ENCODE data around the gene SLC43A1. TPM values are rescaled to one million over a fixed set of nuclear protein-coding genes. Genes with fewer than 3 reads are reported as not detected.

Gene SLC43A1
- polyA plus RNA-seq, 1 of the 3 experiments (the other 2 are of a cell fraction): 4.4 TPM

DNA sequence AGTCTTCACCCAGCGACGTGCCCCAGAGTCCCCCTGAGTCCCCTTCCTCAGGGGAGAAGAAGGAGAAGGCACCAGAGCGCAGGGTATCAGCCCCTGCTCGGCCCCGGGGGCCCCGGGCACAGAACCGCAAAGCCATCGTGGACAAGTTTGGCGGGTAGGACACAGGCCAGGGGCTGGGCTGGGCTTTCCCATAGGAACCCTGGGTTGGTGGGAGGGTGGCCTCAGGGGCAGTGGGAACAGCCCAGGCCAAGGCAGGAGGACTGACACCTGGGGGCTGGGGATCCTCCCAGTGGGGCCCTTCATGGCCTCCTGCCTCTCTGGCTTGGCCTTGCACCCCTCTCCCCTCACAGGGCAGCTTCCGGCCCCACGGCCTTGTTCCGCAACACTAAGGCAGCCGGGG lies 30.4 kb upstream of the SLC43A1 start:
- ChIA-PET POLR2A (no interaction called here), CTCF (interaction anchor here (1.0 to 2.6 kb wide), 2 partner anchors 52 to 53 kb away, joined by 3 to 12 read pairs; no protein-coding TSS in a partner anchor)
- Histone ChIP-seq H3K36me3 (replicated peaks in 1 of 2; ENCODE audit: control insufficient read depth in 1 of 2, insufficient read depth in 2 of 2, low read length in 1 of 2) (peaks cover 0 to 12% of the 10 kb centered on the region in 2 experiments), H3K4me1 (ENCODE audit: control insufficient read depth in 1 of 2, insufficient read depth in 2 of 2, low read depth in 1 of 2, low read length in 1 of 2) (no peaks in the 10 kb centered on the region; a peak in 1 of 4 replicates), H3K27me3 (ENCODE audit: insufficient read depth) (no peaks in the 10 kb centered on the region), H3K4me3 (ENCODE audit: low read depth in 2 of 2, low read length in 1 of 2) (no peak overlapping the region), H4K20me1 (ENCODE audit: insufficient read depth) (no peaks in the 10 kb centered on the region), H3K27ac (ENCODE audit: low read depth in 2 of 2, low read length in 1 of 2) (no peak overlapping the region), H3K9me3 (no peaks in the 10 kb centered on the region), H3K9ac (no peak overlapping the region), H3K79me2 (ENCODE audit: insufficient read depth) (no peaks in the 10 kb centered on the region), H2AFZ (ENCODE audit: low read depth) (no peak overlapping the region), H3F3A (replicated peaks; ENCODE audit: insufficient read depth) (no peaks in the 10 kb centered on the region), H3K4me2 (no peak overlapping the region), H3K9me2 (no peaks in the 10 kb centered on the region)
- 92% methylated on average over 7 of the region's 13 CpGs for WGBS (ENCODE audit: low lambda C conversion rate)
- no peak for TF ChIP-seq RAD21 (IDR thresholded peaks at IDR 0.05; ENCODE audit: low read length)
- no peak for TF ChIP-seq YY1 (IDR thresholded peaks at IDR 0.05; ENCODE audit: low read depth)
- TF ChIP-seq RXRA (IDR thresholded peaks at IDR 0.05; ENCODE audit: borderline replicate concordance, low read depth): no peak
- no peak for TF ChIP-seq NRF1 (IDR thresholded peaks at IDR 0.05; ENCODE audit: low read depth, low read length)
- no peak for TF ChIP-seq FOXJ3 (CRISPR knock-in tag; IDR thresholded peaks at IDR 0.05)
- TF ChIP-seq CHD2 (IDR thresholded peaks at IDR 0.05; ENCODE audit: low read length, partially characterized antibody): no peak
- TF ChIP-seq TEAD4 (IDR thresholded peaks at IDR 0.05; ENCODE audit: borderline replicate concordance, insufficient read depth): no peak
- TF ChIP-seq TAF1 (IDR thresholded peaks at IDR 0.05; ENCODE audit: borderline replicate concordance, low read depth, low read length): no peak
- TF ChIP-seq SMC3 (IDR thresholded peaks at IDR 0.05; ENCODE audit: low read depth, low read length): no peak
- no peak for DNase-seq

DNA sequence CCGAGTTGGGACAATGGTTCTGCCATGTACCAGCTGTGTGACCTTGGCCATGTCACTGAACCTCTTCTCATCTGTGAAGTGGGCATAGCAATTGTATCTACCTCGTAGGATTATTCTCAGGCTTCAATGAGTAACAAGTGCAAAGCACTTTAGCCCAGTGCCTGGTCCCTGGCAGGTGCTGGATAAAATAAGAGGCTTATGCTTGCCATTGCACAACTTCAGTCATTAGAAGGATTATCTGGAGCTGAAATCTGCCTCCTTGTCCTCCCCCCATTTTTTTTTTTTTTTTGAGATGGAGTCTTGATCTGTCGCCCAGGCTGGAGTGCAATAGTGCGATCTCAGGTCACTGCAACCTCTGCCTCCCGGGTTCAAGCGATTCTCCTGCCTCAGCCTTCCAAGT lies 29.1 kb upstream of the SLC43A1 start:
- 83% methylated on average over 6 of the region's 6 CpGs for WGBS (ENCODE audit: low lambda C conversion rate)
- H3K4me1 ChIP-seq (ENCODE audit: control insufficient read depth in 1 of 2, insufficient read depth in 2 of 2, low read depth in 1 of 2, low read length in 1 of 2): no peaks in the 10 kb centered on the region; a peak in 1 of 4 replicates
- DNase-seq: no peak
- no peak overlapping the region for H2AFZ ChIP-seq (ENCODE audit: low read depth)
- no peak overlapping the region for H3K9ac ChIP-seq
- ChIA-PET CTCF (interaction anchor here (0.7 to 2.6 kb wide), 5 partner anchors 10 to 100 kb away, joined by 3 to 12 read pairs (median 5); partner anchors contain the start of gene UBE2L6), POLR2A (no interaction called here)
- H3K9me3 ChIP-seq: no peaks in the 10 kb centered on the region
- no peaks in the 10 kb centered on the region for H3K79me2 ChIP-seq (ENCODE audit: insufficient read depth)
- H3K4me2 ChIP-seq: no peak overlapping the region
- no peak overlapping the region for H3K27ac ChIP-seq (ENCODE audit: low read depth in 2 of 2, low read length in 1 of 2)
- H3K4me3 ChIP-seq (ENCODE audit: low read depth in 2 of 2, low read length in 1 of 2): no peak overlapping the region
- H4K20me1 ChIP-seq (ENCODE audit: insufficient read depth): no peaks in the 10 kb centered on the region
- TF ChIP-seq GATA2 (CRISPR knock-in tag; IDR thresholded peaks at IDR 0.05) (no peak), NFIC (IDR thresholded peaks at IDR 0.05; ENCODE audit: borderline replicate concordance) (no peak), SIN3A (IDR thresholded peaks at IDR 0.05; ENCODE audit: borderline replicate concordance, low read depth, low read length) (no peak), TCF12 (IDR thresholded peaks at IDR 0.05) (no peak)
- TF ChIP-seq, protein P1, sequence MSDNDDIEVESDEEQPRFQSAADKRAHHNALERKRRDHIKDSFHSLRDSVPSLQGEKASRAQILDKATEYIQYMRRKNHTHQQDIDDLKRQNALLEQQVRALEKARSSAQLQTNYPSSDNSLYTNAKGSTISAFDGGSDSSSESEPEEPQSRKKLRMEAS (IDR thresholded peaks at IDR 0.05; ENCODE audit: low read depth): no peak
- no peaks in the 10 kb centered on the region for H3K9me2 ChIP-seq
- H3K36me3 ChIP-seq (replicated peaks in 1 of 2; ENCODE audit: control insufficient read depth in 1 of 2, insufficient read depth in 2 of 2, low read length in 1 of 2): no peaks in the 10 kb centered on the region
- no peaks in the 10 kb centered on the region for H3K27me3 ChIP-seq (ENCODE audit: insufficient read depth)
- no peaks in the 10 kb centered on the region for H3F3A ChIP-seq (replicated peaks; ENCODE audit: insufficient read depth)

DNA sequence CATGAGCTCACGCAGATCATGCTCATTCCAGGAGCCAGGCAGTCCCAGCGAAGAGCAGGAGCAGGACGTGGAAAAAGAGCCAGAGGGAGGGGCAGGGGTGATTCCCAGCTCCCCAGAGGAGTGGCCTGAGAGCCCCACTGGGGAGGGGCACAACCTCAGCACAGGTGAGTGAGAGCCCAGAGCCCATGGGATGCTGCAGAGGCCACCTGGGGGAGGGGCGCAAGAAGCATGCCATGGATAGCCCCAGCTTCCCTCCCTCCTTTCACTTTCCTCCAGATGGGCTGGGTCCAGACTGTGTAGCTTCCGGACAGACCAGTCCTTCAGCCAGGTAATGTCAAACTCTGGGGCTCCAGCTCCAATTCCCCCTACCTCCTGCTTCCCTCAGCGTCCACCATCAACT lies 28.1 kb upstream of the SLC43A1 start:
- no peaks in the 10 kb centered on the region; a peak in 1 of 4 replicates for H3K4me1 ChIP-seq (ENCODE audit: control insufficient read depth in 1 of 2, insufficient read depth in 2 of 2, low read depth in 1 of 2, low read length in 1 of 2)
- no peaks in the 10 kb centered on the region for H3K9me2 ChIP-seq
- no peak overlapping the region for H3K9ac ChIP-seq
- no peaks in the 10 kb centered on the region for H3K36me3 ChIP-seq (replicated peaks in 1 of 2; ENCODE audit: control insufficient read depth in 1 of 2, insufficient read depth in 2 of 2, low read length in 1 of 2)
- CTCF ChIA-PET: interaction anchor here (0.6 to 2.6 kb wide), 4 partner anchors 9 to 50 kb away, joined by 3 to 12 read pairs (median 8); partner anchors contain the start of gene UBE2L6
- WGBS (ENCODE audit: low lambda C conversion rate): 74% methylated on average over 6 of the region's 6 CpGs
- no peaks in the 10 kb centered on the region for H3K27me3 ChIP-seq (ENCODE audit: insufficient read depth)
- H3K9me3 ChIP-seq: no peaks in the 10 kb centered on the region
- TF ChIP-seq FOXM1 (IDR thresholded peaks at IDR 0.05; ENCODE audit: low read depth) (no peak), TAF1 (IDR thresholded peaks at IDR 0.05; ENCODE audit: borderline replicate concordance, low read depth, low read length) (no peak), NRF1 (IDR thresholded peaks at IDR 0.05; ENCODE audit: low read depth, low read length) (no peak), EP300 (IDR thresholded peaks at IDR 0.05; ENCODE audit: borderline replicate concordance in 1 of 2, low read depth in 1 of 2, low read length in 1 of 2) (no peak)
- TF ChIP-seq, protein P2, sequence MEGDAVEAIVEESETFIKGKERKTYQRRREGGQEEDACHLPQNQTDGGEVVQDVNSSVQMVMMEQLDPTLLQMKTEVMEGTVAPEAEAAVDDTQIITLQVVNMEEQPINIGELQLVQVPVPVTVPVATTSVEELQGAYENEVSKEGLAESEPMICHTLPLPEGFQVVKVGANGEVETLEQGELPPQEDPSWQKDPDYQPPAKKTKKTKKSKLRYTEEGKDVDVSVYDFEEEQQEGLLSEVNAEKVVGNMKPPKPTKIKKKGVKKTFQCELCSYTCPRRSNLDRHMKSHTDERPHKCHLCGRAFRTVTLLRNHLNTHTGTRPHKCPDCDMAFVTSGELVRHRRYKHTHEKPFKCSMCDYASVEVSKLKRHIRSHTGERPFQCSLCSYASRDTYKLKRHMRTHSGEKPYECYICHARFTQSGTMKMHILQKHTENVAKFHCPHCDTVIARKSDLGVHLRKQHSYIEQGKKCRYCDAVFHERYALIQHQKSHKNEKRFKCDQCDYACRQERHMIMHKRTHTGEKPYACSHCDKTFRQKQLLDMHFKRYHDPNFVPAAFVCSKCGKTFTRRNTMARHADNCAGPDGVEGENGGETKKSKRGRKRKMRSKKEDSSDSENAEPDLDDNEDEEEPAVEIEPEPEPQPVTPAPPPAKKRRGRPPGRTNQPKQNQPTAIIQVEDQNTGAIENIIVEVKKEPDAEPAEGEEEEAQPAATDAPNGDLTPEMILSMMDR (IDR thresholded peaks at IDR 0.05): no peak
- no peaks in the 10 kb centered on the region for H4K20me1 ChIP-seq (ENCODE audit: insufficient read depth)
- H3K27ac ChIP-seq (ENCODE audit: low read depth in 2 of 2, low read length in 1 of 2): no peak overlapping the region
- H3K79me2 ChIP-seq (ENCODE audit: insufficient read depth): no peaks in the 10 kb centered on the region
- H3K4me3 ChIP-seq (ENCODE audit: low read depth in 2 of 2, low read length in 1 of 2): no peak overlapping the region
- H3K4me2 ChIP-seq: no peak overlapping the region
- POLR2A ChIA-PET: interaction anchor here (0.5 kb wide), 1 partner anchor 219 kb away, joined by 3 read pairs; no protein-coding TSS in a partner anchor
- H2AFZ ChIP-seq (ENCODE audit: low read depth): no peak overlapping the region
- no peak for DNase-seq
- no peaks in the 10 kb centered on the region for H3F3A ChIP-seq (replicated peaks; ENCODE audit: insufficient read depth)

All from SK-N-SH (cell line).